ENCODE results near the gene RAB44.

- TF ChIP-seq USF1 (IDR thresholded peaks at IDR 0.05; ENCODE audit: borderline replicate concordance, low read depth) (no peak), REST (IDR thresholded peaks at IDR 0.05; ENCODE audit: low read depth, low read length) (no peak), CTCF (IDR thresholded peaks at IDR 0.05) (no peak), JUND (IDR thresholded peaks at IDR 0.05) (no peak), MAX (IDR thresholded peaks at IDR 0.05; ENCODE audit: low read depth) (no peak)
Measured at GRCh38 chr6:36751833-36752186, 54.2 kb downstream of the RAB44 start.

All from SK-N-SH (cell line).